Measurements from ENCODE around the gene CFAP45.

DNA sequence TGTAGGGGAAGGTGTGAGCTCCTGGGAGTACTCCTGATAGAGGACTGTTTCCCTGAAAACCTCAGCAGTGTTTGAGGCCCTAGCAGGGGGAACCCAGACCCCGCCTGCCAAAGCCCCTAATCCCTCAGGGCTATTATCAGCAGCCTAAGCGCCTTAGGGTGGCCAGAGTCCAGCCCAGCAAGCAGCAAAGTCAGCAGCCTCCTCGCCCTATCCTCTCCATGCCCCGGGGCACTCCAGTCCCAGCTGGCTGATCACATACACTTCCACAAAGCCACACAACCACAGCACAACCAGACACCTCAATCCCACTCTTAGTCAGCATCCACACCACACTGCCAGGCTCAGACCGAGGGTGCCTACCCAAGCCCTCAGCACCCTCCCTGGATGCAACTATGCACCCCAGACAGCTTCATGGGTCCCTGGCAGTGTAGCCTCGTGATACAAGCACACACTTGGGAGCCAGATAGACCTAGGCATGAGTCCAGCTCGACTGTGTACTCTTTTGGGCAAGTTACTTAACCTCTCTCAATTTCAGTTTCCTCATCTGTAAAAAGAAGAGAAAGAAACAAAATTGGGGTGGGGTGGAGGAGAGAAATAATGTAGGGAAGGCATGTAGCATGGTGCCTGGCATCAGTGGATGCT, 38.4 kb upstream of the CFAP45 start:
- TF ChIP-seq, protein P1, sequence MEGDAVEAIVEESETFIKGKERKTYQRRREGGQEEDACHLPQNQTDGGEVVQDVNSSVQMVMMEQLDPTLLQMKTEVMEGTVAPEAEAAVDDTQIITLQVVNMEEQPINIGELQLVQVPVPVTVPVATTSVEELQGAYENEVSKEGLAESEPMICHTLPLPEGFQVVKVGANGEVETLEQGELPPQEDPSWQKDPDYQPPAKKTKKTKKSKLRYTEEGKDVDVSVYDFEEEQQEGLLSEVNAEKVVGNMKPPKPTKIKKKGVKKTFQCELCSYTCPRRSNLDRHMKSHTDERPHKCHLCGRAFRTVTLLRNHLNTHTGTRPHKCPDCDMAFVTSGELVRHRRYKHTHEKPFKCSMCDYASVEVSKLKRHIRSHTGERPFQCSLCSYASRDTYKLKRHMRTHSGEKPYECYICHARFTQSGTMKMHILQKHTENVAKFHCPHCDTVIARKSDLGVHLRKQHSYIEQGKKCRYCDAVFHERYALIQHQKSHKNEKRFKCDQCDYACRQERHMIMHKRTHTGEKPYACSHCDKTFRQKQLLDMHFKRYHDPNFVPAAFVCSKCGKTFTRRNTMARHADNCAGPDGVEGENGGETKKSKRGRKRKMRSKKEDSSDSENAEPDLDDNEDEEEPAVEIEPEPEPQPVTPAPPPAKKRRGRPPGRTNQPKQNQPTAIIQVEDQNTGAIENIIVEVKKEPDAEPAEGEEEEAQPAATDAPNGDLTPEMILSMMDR (IDR thresholded peaks at IDR 0.05): no peak
- TF ChIP-seq NR2C2 (CRISPR knock-in tag; IDR thresholded peaks at IDR 0.05): no peak
- no peak for TF ChIP-seq ZNF121 (CRISPR knock-in tag; IDR thresholded peaks at IDR 0.05)
- TF ChIP-seq, protein P2, sequence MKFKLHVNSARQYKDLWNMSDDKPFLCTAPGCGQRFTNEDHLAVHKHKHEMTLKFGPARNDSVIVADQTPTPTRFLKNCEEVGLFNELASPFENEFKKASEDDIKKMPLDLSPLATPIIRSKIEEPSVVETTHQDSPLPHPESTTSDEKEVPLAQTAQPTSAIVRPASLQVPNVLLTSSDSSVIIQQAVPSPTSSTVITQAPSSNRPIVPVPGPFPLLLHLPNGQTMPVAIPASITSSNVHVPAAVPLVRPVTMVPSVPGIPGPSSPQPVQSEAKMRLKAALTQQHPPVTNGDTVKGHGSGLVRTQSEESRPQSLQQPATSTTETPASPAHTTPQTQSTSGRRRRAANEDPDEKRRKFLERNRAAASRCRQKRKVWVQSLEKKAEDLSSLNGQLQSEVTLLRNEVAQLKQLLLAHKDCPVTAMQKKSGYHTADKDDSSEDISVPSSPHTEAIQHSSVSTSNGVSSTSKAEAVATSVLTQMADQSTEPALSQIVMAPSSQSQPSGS (CRISPR knock-in tag; IDR thresholded peaks at IDR 0.05; ENCODE audit: borderline replicate concordance, low read depth): no peak
- no peak for TF ChIP-seq NFYB (CRISPR knock-in tag; conservative IDR thresholded peaks at IDR 0.05; ENCODE audit: low read depth)
- TF ChIP-seq ELF4 (CRISPR knock-in tag; IDR thresholded peaks at IDR 0.05; ENCODE audit: low read depth): no peak
- TF ChIP-seq ZNF416 (CRISPR knock-in tag; IDR thresholded peaks at IDR 0.05): no peak
- TF ChIP-seq GRHL2 (CRISPR knock-in tag; IDR thresholded peaks at IDR 0.05; ENCODE audit: insufficient replicate concordance, severe bottlenecking): no peak
